ENCODE data around the gene TRPC3.

Gene TRPC3

DNA sequence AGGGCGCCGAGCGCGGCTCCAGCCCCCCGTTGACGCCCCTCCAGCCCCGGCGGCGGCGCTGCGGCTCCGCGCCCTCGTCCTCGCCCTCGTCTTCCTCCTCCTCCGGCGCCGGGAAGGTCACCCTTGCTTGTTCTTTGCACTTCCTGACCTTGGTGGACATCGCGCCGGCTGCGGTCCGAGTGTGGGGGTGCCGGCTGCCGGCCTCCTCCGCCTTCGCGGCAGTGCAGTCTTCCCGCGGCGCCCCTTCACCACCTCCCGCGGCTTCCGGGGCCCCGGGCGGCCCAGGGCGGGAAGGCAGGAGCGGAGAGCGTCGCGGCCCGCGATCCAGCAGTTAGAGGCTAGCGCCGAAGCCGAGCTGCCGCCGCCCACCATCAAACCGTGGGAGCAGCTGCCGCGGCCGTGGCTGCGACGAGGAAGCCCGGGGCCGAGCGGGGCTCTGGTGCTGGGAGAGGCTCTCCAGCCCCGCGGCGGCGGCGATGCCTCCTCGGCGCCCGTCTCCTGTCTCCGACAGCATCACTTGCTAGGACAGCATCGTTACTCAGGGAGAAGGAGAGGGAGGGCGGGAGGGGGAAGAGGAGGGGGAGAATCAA is at the start of gene TRPC3:
Gene TRPC3, minus strand, starts transcription at position 540 of the 590 bp plus-strand sequence. Its CDS starts 380 bp downstream, at position 160.
- DNase-seq (ENCODE audit: low read depth), result peak; percentile 16
- H3K4me3 ChIP-seq (ENCODE audit: low read depth, low read length), result peak within 1 kb of the TSS; percentile 57
- TF ChIP-seq CTCF (conservative IDR thresholded peaks at IDR 0.05; ENCODE audit: low read depth, low read length), result no peak

- no peak for TF ChIP-seq CTCF (conservative IDR thresholded peaks at IDR 0.05; ENCODE audit: low read depth, low read length)
- H3K4me3 ChIP-seq (ENCODE audit: low read depth, low read length), result no peak overlapping the region
- DNase-seq (ENCODE audit: low read depth), result peak; percentile 48
These were observed 49.0 kb upstream of the TRPC3 start for GRCh38 chr4:122000849-122001248.

DNA sequence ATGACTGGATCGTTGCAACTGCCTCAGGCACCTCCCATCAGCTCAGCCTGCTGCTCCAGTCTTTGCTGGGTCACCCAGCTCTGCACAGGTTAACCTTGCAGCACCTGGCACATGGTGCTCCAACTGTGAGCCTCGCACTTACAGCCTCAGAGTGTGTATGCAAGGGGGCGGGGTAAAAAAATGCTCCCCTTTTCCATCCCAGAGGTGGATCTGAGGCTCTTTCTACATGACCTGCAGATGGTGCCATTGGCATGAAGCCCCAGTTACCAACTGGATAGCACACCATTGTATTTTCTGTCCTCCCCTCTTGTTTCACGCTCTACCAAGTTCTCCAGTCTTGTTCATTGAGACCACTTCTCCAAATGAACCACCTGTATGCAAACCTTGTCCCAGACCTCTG is 46.2 kb upstream of the TRPC3 start:
- H3K4me3 ChIP-seq (ENCODE audit: low read depth, low read length), result no peak overlapping the region
- peak; percentile 10 for DNase-seq (ENCODE audit: low read depth)
- TF ChIP-seq CTCF (conservative IDR thresholded peaks at IDR 0.05; ENCODE audit: low read depth, low read length), result no peak

DNA sequence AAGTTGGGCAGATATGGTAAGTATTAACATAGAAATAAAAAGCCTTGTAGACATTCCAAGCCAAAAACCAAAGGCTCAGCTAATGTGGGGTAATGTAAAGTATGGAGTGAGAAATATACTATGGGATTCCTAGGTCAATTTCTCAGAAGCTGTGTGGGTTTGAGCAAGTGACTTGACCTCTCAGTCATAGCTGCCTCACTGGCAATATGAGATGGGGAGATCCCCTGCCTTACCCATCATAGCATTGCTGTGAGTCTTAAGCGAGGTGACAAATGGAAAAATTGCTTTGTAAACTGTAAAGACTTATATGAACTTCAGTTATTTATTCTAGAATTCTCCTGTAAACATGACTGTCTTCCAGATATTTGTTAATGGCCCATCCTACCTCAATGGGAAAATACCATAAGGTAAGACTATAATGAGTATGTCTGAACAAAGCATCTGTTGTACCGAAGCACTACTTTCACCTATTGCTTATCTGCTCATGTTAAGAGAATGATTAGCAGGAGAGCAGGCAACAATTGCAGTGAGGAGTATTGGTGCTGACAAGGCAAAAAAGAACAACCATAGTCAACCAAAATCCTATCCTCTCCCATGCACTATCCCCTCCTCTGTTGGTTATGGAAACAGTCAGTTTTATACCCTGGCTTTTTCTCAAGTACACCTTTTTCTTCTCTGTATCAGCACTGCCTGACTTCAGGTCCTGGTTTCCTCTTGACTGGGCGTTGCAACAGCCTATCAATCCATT is 44.1 kb upstream of the TRPC3 start:
- TF ChIP-seq CTCF (conservative IDR thresholded peaks at IDR 0.05; ENCODE audit: low read depth, low read length), result no peak
- no peak overlapping the region for H3K4me3 ChIP-seq (ENCODE audit: low read depth, low read length)

GRCh38 chr4:121991968-121992367 is 40.1 kb upstream of the TRPC3 start:
- DNase-seq (ENCODE audit: low read depth), result no peak
- no peak for TF ChIP-seq CTCF (conservative IDR thresholded peaks at IDR 0.05; ENCODE audit: low read depth, low read length)
- no peak overlapping the region for H3K4me3 ChIP-seq (ENCODE audit: low read depth, low read length)

More for the DNA sequence above, 44.1 kb upstream of the TRPC3 start:
- DNase-seq (ENCODE audit: low read depth), result no peak

DNA sequence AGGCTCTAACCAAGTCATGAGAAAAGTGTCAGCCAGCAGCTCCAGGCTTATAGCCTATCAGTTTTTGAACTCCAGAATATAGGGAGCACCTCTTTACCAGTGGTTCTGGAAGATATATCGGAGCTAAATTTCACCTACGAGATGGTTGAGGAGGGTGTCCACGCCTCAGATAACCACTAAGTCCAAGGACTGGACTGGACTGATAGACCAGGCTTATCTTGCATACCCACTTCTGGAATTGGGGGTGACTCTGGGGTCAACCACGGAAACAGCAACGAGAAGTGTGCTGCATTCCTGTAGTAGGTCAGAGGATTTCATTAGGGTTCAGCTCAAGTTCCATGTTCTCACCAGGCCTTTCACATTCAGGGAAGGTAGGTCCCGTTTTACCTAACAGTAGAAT is 38.6 kb upstream of the TRPC3 start:
- H3K4me3 ChIP-seq (ENCODE audit: low read depth, low read length), result no peak overlapping the region
- no peak for TF ChIP-seq CTCF (conservative IDR thresholded peaks at IDR 0.05; ENCODE audit: low read depth, low read length)
- DNase-seq (ENCODE audit: low read depth), result no peak

GRCh38 chr4:121989715-121990114 is 37.9 kb upstream of the TRPC3 start:
- DNase-seq (ENCODE audit: low read depth), result peak; percentile 83
- H3K4me3 ChIP-seq (ENCODE audit: low read depth, low read length), result no peak overlapping the region
- no peak for TF ChIP-seq CTCF (conservative IDR thresholded peaks at IDR 0.05; ENCODE audit: low read depth, low read length)
